Chondrocyte (in vitro differentiated cells): ENCODE results near the gene TENM3. TPM values are rescaled to one million over a fixed set of nuclear protein-coding genes. Genes with fewer than 3 reads are reported as not detected.

Experiments used
- DNase-seq: peaks from one replicate; pipeline ENCODE4 v3.0.0; 2021; ENCODE audit warnings: mixed read lengths, low spot score
- H3K27ac Mint-ChIP-seq: one replicate; pipeline ENCODE4 v1.8.0; 2021; ENCODE audit warnings: mild to moderate bottlenecking, moderate library complexity, mixed read lengths; ENCODE audit not compliant: unreplicated experiment
- H3K27me3 Mint-ChIP-seq: 2 replicates; pipeline ENCODE4 v1.8.0; 2021; ENCODE audit warnings: low read depth, mixed read lengths
- H3K36me3 Mint-ChIP-seq: 2 replicates; pipeline ENCODE4 v1.8.0; 2021; ENCODE audit warnings: low read depth, mixed read lengths
- H3K4me1 Mint-ChIP-seq: 2 replicates; pipeline ENCODE4 v1.8.0; 2021; ENCODE audit warnings: low read depth, mild to moderate bottlenecking, mixed read lengths
- H3K4me3 Mint-ChIP-seq: one replicate; pipeline ENCODE4 v1.8.0; 2021; ENCODE audit warnings: mild to moderate bottlenecking, moderate library complexity, mixed read lengths; ENCODE audit not compliant: unreplicated experiment
- H3K9me3 Mint-ChIP-seq: 2 replicates; pipeline ENCODE4 v1.8.0; 2021; ENCODE audit warnings: low read depth, mixed read lengths
- CTCF ChIP-seq: fragments of 200-600 bp; sonication (generic); IDR thresholded peaks from 2 replicates; pipeline ENCODE4 v1.5.0; 2021; ENCODE audit warnings: antibody characterized with exemption, mild to moderate bottlenecking, moderate library complexity
- total RNA-seq: library from RNA; stranded (reverse); gene quantifications from 3 replicates; pipeline ENCODE4 v1.2.1, GENCODE V29; 2021

Gene TENM3
- total RNA-seq, 1 donor from 2014 or later, result 87.6 TPM

- peaks cover 2% of the 10 kb centered on the region for H3K36me3 Mint-ChIP-seq
- no peaks in the 10 kb centered on the region for H3K27me3 Mint-ChIP-seq
- H3K9me3 Mint-ChIP-seq, result peaks cover 11% of the 10 kb centered on the region
- no peak for DNase-seq
- no peak for TF ChIP-seq CTCF
- peaks cover 10% of the 10 kb centered on the region for H3K4me1 Mint-ChIP-seq
- H3K27ac Mint-ChIP-seq, result no peak overlapping the region
- H3K4me3 Mint-ChIP-seq, result no peak overlapping the region
Measured at GRCh38 chr4:182337366-182337765, 94.2 kb downstream of the TENM3 start.

- no peaks in the 10 kb centered on the region for H3K27me3 Mint-ChIP-seq
- peaks cover 2% of the 10 kb centered on the region for H3K36me3 Mint-ChIP-seq
- peak overlapping the region; percentile 12 for H3K27ac Mint-ChIP-seq
- no peak for TF ChIP-seq CTCF
- H3K9me3 Mint-ChIP-seq, result peaks cover 11% of the 10 kb centered on the region
- no peak overlapping the region for H3K4me3 Mint-ChIP-seq
- peaks cover 10% of the 10 kb centered on the region for H3K4me1 Mint-ChIP-seq
- DNase-seq, result no peak
Measured at GRCh38 chr4:182338063-182338462, 94.9 kb downstream of the TENM3 start.

GRCh38 chr4:182338746-182339145 is 95.5 kb downstream of the TENM3 start:
- H3K4me1 Mint-ChIP-seq, result peaks cover 10% of the 10 kb centered on the region
- DNase-seq, result no peak
- H3K36me3 Mint-ChIP-seq, result peaks cover 2% of the 10 kb centered on the region
- H3K27ac Mint-ChIP-seq, result no peak overlapping the region
- peaks cover 11% of the 10 kb centered on the region for H3K9me3 Mint-ChIP-seq
- TF ChIP-seq CTCF, result no peak
- H3K4me3 Mint-ChIP-seq, result no peak overlapping the region
- no peaks in the 10 kb centered on the region for H3K27me3 Mint-ChIP-seq

- Mint-ChIP-seq H3K4me1 (peaks cover 10% of the 10 kb centered on the region), H3K9me3 (peaks cover 11% of the 10 kb centered on the region), H3K27ac (no peak overlapping the region), H3K4me3 (no peak overlapping the region), H3K36me3 (peaks cover 2% of the 10 kb centered on the region), H3K27me3 (no peaks in the 10 kb centered on the region)
- DNase-seq, result no peak
- no peak for TF ChIP-seq CTCF
Measured at GRCh38 chr4:182339221-182339641, 96.0 kb downstream of the TENM3 start.

GRCh38 chr4:182343453-182343852 is 100.3 kb downstream of the TENM3 start:
- Mint-ChIP-seq H3K9me3 (peaks cover 2% of the 10 kb centered on the region), H3K4me3 (no peak overlapping the region), H3K4me1 (no peaks in the 10 kb centered on the region), H3K36me3 (peaks cover 4% of the 10 kb centered on the region), H3K27ac (no peak overlapping the region), H3K27me3 (no peaks in the 10 kb centered on the region)
- DNase-seq, result no peak
- TF ChIP-seq CTCF, result no peak
